Activated gamma-delta T cell treated with anti-CD3 and anti-CD28 coated beads, Interleukin-2, amount 50 U/mL, for 16 hours (primary cell): ENCODE measurements around the gene HEXIM1.
A peak's percentile ranks its signal among the peaks of the same experiment; 100 is the strongest.

Experiments used
- DNase-seq: peaks from one replicate; pipeline ENCODE4 v3.0.0-alpha.2; 2020; ENCODE audit warnings: low read depth

The HEXIM1 gene

GRCh38 chr17:45146890-45147580 is 1.2 kb upstream of the HEXIM1 start:
- no peak for DNase-seq

GRCh38 chr17:45147581-45148182 is 593 bp upstream of the HEXIM1 start:
- DNase-seq = peak; percentile 62

GRCh38 chr17:45149037-45149668 is 878 bp downstream of the HEXIM1 start:
- DNase-seq = peak; percentile 63

- DNase-seq = no peak
These were observed 1.7 kb downstream of the HEXIM1 start for GRCh38 chr17:45149669-45150664.

- DNase-seq = no peak
These were observed 2.9 kb downstream of the HEXIM1 start for GRCh38 chr17:45150911-45151809.

GRCh38 chr17:45155029-45155428 is 6.8 kb downstream of the HEXIM1 start:
- DNase-seq = no peak

GRCh38 chr17:45155483-45155882 is 7.2 kb downstream of the HEXIM1 start:
- DNase-seq = no peak

- DNase-seq = no peak
These were observed 8.0 kb downstream of the HEXIM1 start for GRCh38 chr17:45156242-45156641.

GRCh38 chr17:45160447-45161287 is 12.4 kb downstream of the HEXIM1 start:
- no peak for DNase-seq

GRCh38 chr17:45161288-45162024 is 13.2 kb downstream of the HEXIM1 start, which contains the start of gene HEXIM2:
Gene HEXIM2 (plus strand): TSS chr17:45161875. CDS start chr17:45162794, 919 bp downstream.
- DNase-seq = peak; percentile 99

GRCh38 chr17:45162025-45162687 is 13.9 kb downstream of the HEXIM1 start:
- DNase-seq = no peak

GRCh38 chr17:45164734-45165269 is 16.5 kb downstream of the HEXIM1 start:
- no peak for DNase-seq

GRCh38 chr17:45168991-45169752 is 20.9 kb downstream of the HEXIM1 start:
- DNase-seq = no peak

- DNase-seq = no peak
These were observed 22.1 kb downstream of the HEXIM1 start for GRCh38 chr17:45170280-45170930.

GRCh38 chr17:45170931-45171337 is 22.7 kb downstream of the HEXIM1 start:
- DNase-seq = no peak

- no peak for DNase-seq
These were observed 23.3 kb downstream of the HEXIM1 start for GRCh38 chr17:45171338-45172231.
